Measurements from ENCODE around the gene CNKSR3.

DNA sequence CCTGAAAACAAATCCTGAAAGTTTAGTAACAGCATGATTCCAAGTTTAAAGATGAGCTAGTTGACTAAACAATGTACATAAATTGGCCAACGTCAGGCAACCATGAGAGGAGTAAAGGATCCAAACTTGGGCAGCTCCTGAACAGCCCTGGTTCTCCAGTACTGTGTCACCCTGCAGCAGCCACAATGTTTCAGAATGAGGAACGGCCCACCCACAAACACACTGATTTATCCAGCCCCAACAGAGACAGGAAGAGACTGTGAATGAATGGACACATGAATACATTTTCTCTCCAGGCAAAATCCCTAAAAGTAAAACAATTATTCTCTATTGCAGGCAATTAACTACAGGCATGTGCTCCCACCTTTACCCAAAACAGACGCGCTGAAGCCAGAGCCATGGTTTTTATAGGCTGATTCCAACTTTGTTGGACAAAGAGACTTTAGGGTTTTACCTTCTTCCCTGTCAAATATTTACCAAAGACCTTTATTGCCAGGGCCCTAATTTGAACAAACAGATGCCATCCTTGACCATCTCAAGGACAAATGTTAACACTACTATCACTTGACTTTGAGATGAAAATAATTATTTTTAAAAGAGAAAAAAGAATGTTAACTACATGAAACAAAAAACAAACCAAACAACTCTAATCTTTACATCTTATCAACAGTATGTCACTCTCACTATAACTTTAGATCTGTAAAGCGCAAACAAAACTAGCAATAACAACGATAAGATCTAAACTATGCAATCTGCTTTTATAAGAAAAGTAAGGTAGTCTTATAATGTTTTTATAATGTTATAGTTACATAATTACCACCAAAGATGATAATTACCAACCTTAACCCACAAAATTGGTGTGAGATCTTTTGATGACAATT lies 22.9 kb downstream of the CNKSR3 start:
- TF ChIP-seq POLR2A (IDR thresholded peaks at IDR 0.05; ENCODE audit: low read length) = no peak
- no peak for TF ChIP-seq GATA1 (IDR thresholded peaks at IDR 0.05; ENCODE audit: low read depth, low read length)

Data from erythroblast (primary cell).